Mucosa of descending colon (tissue), 3 donors: Measurements from ENCODE around the gene ADGRE2. TPM values are rescaled to one million over a fixed set of nuclear protein-coding genes. Genes with fewer than 3 reads are reported as not detected.

Experiments
- ATAC-seq: fragments of 200-7000 bp; cut with Tn5 transposase; one replicate; pipeline ENCODE4 v1.9.1; 2020; ENCODE audit warnings: mild to moderate bottlenecking, moderate library complexity
- DNase-seq, 3 donors: peaks; one replicate each; pipeline ENCODE4 v3.0.0-alpha.2; 2020
- H3K36me3 ChIP-seq: fragments of 200-600 bp; one replicate; pipeline ENCODE4 v1.8.0; 2021; ENCODE audit warnings: low read depth, mild to moderate bottlenecking
- H3K4me1 ChIP-seq: fragments of 200-600 bp; one replicate; pipeline ENCODE4 v1.8.0; 2021; ENCODE audit warnings: low read depth, mild to moderate bottlenecking
- H3K4me3 ChIP-seq: fragments of 200-600 bp; one replicate; pipeline ENCODE4 v1.8.0; 2021; ENCODE audit warnings: mild to moderate bottlenecking
- H3K9me3 ChIP-seq: fragments of 200-600 bp; one replicate; pipeline ENCODE4 v1.8.0; 2021; ENCODE audit warnings: mild to moderate bottlenecking
- intact Hi-C, 2 donors: fragments of 100-400 bp; cut with DNase I in 1 of 2; cut with micrococcal nuclease in 1 of 2; formaldehyde crosslinking; loops; one replicate each; pipeline versions ENCODE4 v1.11.0 to v1.11.1; 2022; cut with DNase I, micrococcal nuclease
- total RNA-seq, 3 donors: library from RNA; stranded (reverse); fragmentation: NEBNext Ultra II Directional in 2 of 3; extraction: Animal tissue kit (Norgen Biotek cat#: 25700) in 2 of 3; gene quantifications; one replicate each; pipeline versions ENCODE4 v1.2.1 to v1.2.4, GENCODE V29; 2021 to 2023
- TF ChIP-seq, protein P1 (sequence below): fragments of 200-600 bp; IDR thresholded peaks from one replicate; pipeline ENCODE4 v1.8.0; 2022; ENCODE audit warnings: antibody characterized with exemption, mild to moderate bottlenecking
- donor health status: DM: no; HTN: no; CAD: no; lungs with moderate emphysema.
- donor health status: DM: no; HTN: no; CAD: no.
- donor health status: DM: no; HTN: yes; CAD: no.

ADGRE2 gene
- total RNA-seq, 3 donors from 2014 or later: 1.1 to 4.2 (median 1.9) TPM

DNA sequence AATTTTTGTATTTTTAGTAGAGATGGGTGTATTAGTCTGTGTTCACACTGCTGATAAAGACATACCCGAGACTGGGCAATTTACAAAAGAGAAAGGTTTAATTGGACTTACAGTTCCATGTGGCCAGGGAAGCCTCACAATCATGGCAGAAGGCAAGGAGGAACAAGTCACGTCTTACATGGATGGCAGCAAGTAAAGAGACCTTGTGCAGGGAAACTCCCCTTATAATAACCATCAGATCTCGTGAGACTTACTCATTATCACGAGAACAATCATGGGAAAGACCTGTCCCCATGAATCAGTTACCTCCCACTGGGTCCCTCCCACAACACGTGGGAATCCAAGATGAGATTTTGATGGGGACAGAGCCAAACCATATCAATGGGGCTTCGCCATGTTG, 73.9 kb downstream of the ADGRE2 start:
- TF ChIP-seq, protein P1, sequence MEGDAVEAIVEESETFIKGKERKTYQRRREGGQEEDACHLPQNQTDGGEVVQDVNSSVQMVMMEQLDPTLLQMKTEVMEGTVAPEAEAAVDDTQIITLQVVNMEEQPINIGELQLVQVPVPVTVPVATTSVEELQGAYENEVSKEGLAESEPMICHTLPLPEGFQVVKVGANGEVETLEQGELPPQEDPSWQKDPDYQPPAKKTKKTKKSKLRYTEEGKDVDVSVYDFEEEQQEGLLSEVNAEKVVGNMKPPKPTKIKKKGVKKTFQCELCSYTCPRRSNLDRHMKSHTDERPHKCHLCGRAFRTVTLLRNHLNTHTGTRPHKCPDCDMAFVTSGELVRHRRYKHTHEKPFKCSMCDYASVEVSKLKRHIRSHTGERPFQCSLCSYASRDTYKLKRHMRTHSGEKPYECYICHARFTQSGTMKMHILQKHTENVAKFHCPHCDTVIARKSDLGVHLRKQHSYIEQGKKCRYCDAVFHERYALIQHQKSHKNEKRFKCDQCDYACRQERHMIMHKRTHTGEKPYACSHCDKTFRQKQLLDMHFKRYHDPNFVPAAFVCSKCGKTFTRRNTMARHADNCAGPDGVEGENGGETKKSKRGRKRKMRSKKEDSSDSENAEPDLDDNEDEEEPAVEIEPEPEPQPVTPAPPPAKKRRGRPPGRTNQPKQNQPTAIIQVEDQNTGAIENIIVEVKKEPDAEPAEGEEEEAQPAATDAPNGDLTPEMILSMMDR: no peak
- Histone ChIP-seq H3K4me1 (no peaks in the 10 kb centered on the region), H3K36me3 (peaks cover 7% of the 10 kb centered on the region), H3K9me3 (no peaks in the 10 kb centered on the region), H3K4me3 (no peak overlapping the region)
- no peak for DNase-seq
- no peak for ATAC-seq
- intact Hi-C loops: no loop called here

DNA sequence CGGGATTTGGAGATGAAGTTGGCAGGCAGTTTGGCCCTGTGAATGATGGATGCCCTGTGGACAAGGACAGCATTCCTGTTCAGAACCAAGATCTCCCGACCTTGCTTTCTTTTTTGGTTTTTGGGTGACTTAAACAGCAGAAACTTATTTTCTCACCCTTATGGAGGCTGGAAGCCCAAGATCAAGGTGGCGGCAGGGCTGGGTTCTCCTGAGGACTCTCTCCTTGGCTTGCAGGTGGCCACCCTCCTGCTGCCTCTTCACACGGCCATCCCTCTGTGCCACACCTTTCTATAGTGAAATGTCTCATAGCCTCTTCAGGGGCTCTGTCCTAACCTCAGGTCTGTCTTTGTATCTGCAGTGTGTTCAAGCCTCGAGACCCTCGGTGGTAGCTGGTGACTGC, 74.5 kb downstream of the ADGRE2 start:
- intact Hi-C loops: no loop called here
- no peaks in the 10 kb centered on the region for H3K4me1 ChIP-seq
- ATAC-seq (no peak), DNase-seq (no peak)
- no peak overlapping the region for H3K4me3 ChIP-seq
- H3K36me3 ChIP-seq: peaks cover 5% of the 10 kb centered on the region
- TF ChIP-seq, protein P1: no peak
- H3K9me3 ChIP-seq: no peaks in the 10 kb centered on the region

DNA sequence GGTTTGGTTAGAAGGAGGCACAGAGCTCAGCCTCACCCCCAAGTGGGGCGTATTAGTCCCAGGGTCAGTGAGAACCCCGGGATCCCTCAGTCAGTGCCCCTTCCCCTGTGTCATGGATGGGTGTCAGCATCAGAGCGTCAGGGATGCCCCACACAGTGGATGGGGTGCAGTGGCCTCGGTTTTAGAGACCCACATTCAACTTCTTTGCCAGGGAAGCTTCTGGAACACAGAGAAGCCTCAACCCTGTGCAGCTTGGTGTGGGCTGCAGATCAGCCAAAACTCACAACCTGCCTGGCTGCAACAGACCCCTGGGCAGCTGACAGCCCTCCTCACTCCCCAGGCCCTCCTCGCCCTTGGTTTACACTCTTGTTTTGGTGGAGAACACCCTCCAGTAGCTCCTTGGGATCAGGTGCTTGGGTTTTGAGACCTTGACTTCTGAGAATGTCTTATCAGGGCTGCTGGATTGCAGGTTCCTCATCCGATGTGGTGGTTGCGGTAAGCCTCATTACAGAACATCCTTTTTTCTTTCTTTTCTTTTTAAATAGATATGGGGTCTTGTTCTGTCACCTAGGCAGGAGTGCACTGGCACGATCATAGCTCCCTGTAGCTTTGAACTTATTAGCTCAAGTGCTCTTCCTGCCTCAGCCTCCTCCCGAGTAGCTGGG, 77.5 kb downstream of the ADGRE2 start:
- Histone ChIP-seq H3K36me3 (no peaks in the 10 kb centered on the region), H3K9me3 (no peaks in the 10 kb centered on the region), H3K4me3 (no peak overlapping the region), H3K4me1 (no peaks in the 10 kb centered on the region)
- TF ChIP-seq, protein P1: no peak
- intact Hi-C loops: no loop called here
- DNase-seq: no peak
- no peak for ATAC-seq

DNA sequence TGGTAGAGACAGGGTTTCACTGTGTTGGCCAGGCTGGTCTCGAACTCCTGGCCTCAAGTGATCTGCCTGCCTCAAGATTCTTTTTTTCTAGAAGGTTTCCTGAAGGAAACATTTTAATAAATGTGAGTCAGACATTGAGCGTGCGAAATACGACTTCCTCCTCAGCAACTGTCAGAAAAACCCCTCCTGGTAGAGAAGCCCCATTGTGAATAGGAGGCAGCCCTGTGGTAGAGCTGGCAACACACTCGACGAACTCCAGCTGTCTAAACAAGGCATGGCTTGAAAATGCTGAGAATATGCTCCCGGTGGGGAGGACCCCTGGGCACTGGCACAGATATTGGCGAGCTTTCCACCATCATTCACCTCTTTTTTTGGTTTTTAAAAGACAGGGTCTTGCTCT, 78.7 kb downstream of the ADGRE2 start:
- intact Hi-C loops: loop anchor here in 1 of 2 donors (10.0 kb wide), 1 partner anchor 125 kb away; the partner anchor contains the start of gene NDUFB7
- Histone ChIP-seq H3K4me3 (no peak overlapping the region), H3K9me3 (no peaks in the 10 kb centered on the region), H3K4me1 (no peaks in the 10 kb centered on the region), H3K36me3 (no peaks in the 10 kb centered on the region)
- DNase-seq: no peak
- ATAC-seq: no peak
- TF ChIP-seq, protein P1: no peak

DNA sequence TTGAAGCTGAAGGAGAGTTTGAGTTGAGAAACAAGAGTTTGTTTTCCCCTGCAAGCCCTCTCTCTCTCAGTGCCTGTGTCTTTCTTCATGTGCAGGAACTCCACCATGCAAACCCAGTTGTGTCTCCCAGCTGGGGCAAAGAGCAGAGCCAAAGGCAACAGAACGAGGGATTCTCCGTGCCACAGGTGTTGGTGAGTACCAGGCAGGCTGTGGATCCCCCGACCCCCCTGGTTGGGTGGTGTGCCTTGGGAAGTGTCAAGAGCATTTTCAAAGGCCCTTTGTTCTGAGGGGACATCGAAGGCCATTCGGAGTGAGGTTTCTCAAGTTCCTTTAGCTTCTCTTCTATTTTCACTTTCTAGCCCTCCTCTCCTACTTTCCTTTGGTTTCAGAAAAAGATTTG, 82.9 kb downstream of the ADGRE2 start:
- TF ChIP-seq, protein P1: no peak
- Histone ChIP-seq H3K4me1 (peaks cover 8% of the 10 kb centered on the region), H3K9me3 (no peaks in the 10 kb centered on the region), H3K4me3 (no peak overlapping the region), H3K36me3 (no peaks in the 10 kb centered on the region)
- no peak for ATAC-seq
- DNase-seq: no peak
- intact Hi-C loops: loop anchor here in 1 of 2 donors (10.0 kb wide), 1 partner anchor 121 kb away; the partner anchor contains the start of gene NDUFB7
